Measurements from ENCODE around the gene PAK4. TPM values are rescaled to one million over a fixed set of nuclear protein-coding genes. Genes with fewer than 3 reads are reported as not detected.
A peak's percentile ranks its signal among the peaks of the same experiment; 100 is the strongest.
"Not testable (repeated sequence)": the region's sequence is repeated elsewhere in the genome, so short reads cannot be mapped to it uniquely, and the experiment has no call there.

PAK4 gene
- total RNA-seq, 2 donors from 2014 or later = 15.6 to 19.4 TPM

DNA sequence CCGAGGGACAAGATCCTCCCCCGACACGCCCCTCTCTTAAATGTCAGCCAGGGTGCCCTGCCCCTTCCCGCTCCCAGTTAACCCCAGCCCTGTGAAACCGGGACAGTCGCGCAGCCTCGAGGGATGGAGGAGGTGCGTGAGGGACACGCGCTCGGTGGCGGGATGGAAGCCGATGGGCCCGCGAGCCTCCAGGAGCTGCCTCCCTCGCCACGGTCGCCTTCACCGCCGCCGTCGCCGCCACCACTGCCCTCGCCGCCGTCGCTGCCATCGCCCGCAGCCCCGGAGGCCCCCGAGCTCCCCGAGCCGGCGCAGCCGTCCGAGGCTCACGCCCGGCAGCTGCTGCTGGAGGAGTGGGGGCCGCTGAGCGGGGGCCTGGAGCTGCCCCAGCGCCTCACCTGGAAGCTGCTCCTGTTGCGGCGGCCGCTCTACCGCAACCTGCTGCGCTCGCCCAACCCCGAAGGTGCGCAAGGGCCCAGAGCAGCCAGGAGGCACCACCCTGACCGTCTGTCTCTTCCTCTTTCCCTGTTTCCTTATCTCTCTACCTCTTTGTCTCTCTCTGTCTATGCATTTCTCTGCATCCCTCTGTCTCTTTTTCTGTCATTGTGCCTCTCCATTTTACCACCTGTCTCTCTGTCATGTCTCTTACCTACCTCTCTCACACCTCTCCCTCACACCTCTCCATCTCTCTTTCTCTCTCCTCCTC, 71.4 kb downstream of the PAK4 start, which contains the start of gene NCCRP1:
TSS of gene NCCRP1 (plus strand) at position 105 of the 703 bp plus-strand sequence. CDS start at position 124, 19 bp downstream.
- ATAC-seq = no peak
- Mint-ChIP-seq H3K9me3 (no peaks in the 10 kb centered on the region), H3K27ac (no peak within 1 kb of the TSS), H3K36me3 (peaks cover 0 to 8% of the 10 kb centered on the region in 2 donors)
- no peak for DNase-seq (ENCODE audit: low spot score in 2 of 2)

DNA sequence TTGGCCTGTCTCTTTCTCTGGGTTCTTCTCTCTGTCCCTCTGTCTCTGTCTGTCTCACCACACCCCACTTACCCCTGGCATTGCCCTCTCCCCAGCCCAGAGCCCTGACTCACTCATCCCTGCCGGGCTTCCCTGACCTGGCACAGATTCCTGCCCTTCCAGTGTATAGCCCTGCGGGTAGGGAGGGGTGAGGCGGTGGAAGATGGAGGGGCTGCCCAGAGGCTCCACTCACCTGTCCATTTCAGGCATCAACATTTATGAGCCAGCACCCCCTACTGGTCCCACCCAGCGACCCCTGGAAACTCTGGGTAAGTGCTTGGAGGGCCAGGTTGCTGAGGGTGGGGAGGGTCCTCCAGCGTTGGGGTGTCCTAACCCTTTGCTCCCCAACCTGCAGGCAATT, 72.2 kb downstream of the PAK4 start:
- H3K36me3 Mint-ChIP-seq = peaks cover 0 to 8% of the 10 kb centered on the region in 2 donors
- ATAC-seq (no peak), DNase-seq (ENCODE audit: low spot score in 2 of 2) (no peak)
- no peak overlapping the region for H3K27ac Mint-ChIP-seq
- no peaks in the 10 kb centered on the region for H3K9me3 Mint-ChIP-seq

DNA sequence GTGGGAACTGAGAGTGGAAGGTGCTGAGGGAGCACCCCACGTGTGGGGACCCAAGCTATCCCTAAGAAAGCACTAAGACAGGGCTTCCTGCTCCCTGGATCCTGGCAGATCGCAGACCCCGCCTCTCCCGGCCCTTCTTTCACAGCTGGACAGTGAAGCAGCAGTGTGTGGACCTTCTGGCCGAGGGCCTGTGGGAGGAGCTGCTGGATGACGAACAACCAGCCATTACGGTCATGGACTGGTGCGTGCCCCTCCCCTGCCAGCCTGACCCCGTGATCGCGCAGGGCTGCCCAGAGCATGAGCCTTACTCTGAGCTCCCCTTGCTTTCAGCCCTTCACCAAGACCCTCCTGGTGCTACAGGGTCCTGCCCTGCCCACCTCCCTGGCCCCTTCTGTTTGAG, 73.4 kb downstream of the PAK4 start:
- no peak overlapping the region for H3K27ac Mint-ChIP-seq
- H3K36me3 Mint-ChIP-seq = peaks cover 0 to 8% of the 10 kb centered on the region in 2 donors
- DNase-seq (ENCODE audit: low spot score in 2 of 2) (no peak), ATAC-seq (no peak)
- no peaks in the 10 kb centered on the region for H3K9me3 Mint-ChIP-seq

DNA sequence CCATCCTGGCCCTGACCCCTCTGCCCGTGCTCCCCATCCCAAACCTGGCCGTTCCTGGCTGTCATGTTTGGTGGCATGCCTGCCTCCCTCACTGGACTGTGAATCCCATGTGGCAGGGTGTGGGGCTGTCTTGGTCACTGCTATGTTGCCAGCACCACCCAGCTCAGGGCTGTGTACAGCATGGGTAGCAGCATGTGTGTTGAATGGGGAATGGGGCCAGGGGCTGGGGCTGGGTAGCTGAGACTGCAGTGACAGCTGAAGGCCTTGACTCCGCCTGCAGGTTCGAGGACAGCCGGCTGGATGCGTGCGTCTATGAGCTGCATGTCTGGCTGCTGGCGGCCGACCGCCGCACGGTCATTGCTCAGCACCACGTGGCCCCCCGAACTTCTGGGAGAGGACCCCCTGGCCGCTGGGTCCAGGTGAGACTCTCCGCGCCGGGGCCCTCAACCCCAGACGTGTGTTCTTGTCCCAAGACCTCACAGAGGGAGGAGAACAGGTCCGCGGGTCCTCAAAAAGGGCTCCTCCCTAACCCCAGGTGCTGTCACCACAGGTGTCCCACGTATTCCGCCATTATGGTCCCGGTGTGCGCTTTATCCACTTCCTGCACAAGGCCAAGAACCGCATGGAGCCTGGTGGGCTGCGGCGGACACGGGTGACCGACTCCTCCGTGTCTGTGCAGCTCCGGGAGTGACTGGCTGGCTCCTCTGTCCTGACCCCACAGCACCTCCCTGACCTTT, 74.6 kb downstream of the PAK4 start:
- no peak overlapping the region for H3K27ac Mint-ChIP-seq
- peaks cover 0 to 8% of the 10 kb centered on the region in 2 donors for H3K36me3 Mint-ChIP-seq
- ATAC-seq = no peak
- no peaks in the 10 kb centered on the region for H3K9me3 Mint-ChIP-seq
- DNase-seq (ENCODE audit: low spot score in 2 of 2) = no peak

GRCh38 chr19:39200803-39201115, 75.2 kb downstream of the PAK4 start:
- H3K27ac Mint-ChIP-seq = no peak overlapping the region
- peaks cover 0 to 8% of the 10 kb centered on the region in 2 donors for H3K36me3 Mint-ChIP-seq
- H3K9me3 Mint-ChIP-seq = no peaks in the 10 kb centered on the region
- ATAC-seq (no peak), DNase-seq (ENCODE audit: low spot score in 2 of 2) (no peak)

DNA sequence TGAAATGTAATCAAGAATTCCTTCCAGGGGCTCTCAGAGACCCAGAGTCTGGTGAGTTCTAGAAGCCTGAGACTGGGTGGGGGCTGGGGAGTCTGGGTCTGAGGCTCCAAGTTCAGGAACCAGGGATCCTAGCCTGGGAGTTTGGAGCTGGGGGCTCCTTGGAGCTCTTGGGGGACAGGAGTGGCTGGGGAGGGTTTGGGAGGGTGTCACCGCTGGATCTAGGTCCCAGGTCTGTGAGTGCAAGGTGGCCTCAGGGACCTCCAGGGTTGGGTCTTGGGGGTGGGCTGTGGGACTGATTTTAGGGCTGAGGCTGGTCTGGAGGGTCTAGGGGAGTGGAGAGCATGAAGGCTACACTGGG, 77.4 kb downstream of the PAK4 start:
- H3K9me3 Mint-ChIP-seq = no peaks in the 10 kb centered on the region
- ATAC-seq (no peak), DNase-seq (ENCODE audit: low spot score in 2 of 2) (no peak)
- H3K27ac Mint-ChIP-seq = no peak overlapping the region
- no peaks in the 10 kb centered on the region for H3K36me3 Mint-ChIP-seq

DNA sequence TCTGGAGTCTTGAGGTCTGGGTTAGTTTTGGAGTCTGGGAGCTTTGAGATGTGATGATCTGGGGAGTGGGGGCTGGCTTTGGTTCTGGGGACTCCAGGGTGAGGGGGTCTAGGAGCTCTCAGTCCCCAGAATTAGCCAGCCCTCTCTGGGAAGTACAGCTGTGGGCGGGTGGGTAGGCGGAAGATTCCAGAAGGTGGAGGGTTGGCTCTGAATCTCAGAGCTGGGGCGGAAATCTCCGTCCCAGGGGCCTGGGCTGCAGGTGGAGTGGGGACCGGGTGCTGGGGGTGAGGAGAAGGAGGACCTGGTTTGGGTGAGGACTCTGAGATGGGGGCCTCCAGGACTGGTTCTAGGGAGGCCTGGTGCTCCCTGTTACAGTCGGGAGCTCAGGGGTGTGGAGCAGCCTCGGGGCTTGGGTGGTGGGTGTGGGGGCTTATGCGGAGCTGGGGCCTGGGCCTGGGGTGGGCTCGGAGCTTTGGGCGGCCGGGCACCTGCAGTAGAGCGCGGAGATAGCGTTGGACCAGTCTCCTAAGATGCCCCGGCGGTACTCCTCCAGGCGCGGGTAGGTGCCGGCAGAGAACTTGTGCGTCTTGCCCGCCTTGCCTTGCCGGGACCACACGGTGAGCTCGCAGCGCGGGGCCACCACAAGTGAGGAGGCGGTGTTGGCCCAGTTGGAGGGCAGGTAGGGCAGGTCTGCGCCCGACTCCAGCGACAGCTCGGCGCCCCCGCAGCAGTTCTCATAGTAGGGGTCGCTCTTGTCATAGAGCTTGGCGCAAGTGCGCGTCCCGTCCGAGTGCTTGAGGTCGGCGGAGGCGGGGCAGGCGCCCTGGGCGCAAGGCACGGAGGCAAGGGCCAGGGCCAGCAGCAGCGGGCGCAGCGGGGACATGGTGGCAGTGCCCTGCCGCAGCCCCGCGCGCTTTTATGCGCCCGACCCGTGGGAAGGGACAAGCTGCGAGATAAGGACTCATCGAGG, 78.1 kb downstream of the PAK4 start, which contains the start of gene SYCN:
TSS of gene SYCN (minus strand) at position 892 of the 970 bp plus-strand sequence. CDS start at position 883, 9 bp downstream.
- H3K27ac Mint-ChIP-seq = no peak within 1 kb of the TSS
- DNase-seq (ENCODE audit: low spot score in 2 of 2) = no peak
- no peak for ATAC-seq
- no peaks in the 10 kb centered on the region for H3K9me3 Mint-ChIP-seq
- H3K36me3 Mint-ChIP-seq = no peaks in the 10 kb centered on the region

DNA sequence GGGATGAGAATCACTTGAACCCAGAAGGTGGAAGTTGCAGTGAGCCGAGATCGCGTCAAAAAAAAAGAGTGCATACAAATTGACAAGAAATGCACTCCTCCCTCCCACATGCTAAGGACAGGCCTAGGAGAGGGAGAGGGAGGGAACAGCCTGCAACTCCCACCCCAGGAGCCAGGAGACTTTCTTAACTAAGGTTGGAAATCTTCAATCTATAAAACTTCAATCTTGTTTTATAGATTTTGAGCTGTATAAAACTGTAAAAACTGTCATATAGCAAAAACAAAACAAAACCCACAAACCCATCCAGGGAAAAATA, 79.8 kb downstream of the PAK4 start:
- Mint-ChIP-seq H3K27ac (no peak overlapping the region), H3K9me3 (no peaks in the 10 kb centered on the region), H3K36me3 (no peaks in the 10 kb centered on the region)
- no peak for DNase-seq (ENCODE audit: low spot score in 2 of 2)
- no peak for ATAC-seq

- DNase-seq (ENCODE audit: low spot score in 2 of 2) = no peak
- Mint-ChIP-seq H3K27ac (no peak overlapping the region), H3K36me3 (no peaks in the 10 kb centered on the region), H3K9me3 (no peaks in the 10 kb centered on the region)
- no peak for ATAC-seq
These were observed 80.5 kb downstream of the PAK4 start for GRCh38 chr19:39206122-39206521.

DNA sequence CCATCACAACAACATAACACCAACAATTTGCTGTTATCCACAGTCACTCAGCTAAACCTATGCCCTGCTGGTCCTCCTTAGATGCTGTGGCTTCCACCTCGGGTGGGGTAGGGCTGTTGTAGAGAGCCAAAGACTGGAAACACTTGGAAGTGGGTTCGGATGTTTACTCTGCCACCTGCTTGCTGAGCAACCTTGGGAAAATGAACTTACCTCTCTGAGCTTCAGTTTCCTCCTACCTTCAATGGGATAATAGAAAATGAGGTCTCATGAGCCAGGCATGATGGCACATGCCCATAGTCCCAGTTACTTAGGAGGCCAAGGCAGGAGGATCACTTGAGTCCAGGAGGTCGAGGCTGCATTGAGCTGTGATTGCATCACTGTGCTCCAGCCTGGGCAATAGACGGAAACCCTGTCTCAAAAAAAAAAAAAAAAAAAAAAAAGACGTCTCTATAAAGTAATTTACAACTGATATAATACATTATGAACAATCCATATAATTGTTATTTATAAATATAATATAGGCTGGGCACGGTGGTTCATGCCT, 81.8 kb downstream of the PAK4 start:
- Mint-ChIP-seq H3K36me3 (no peaks in the 10 kb centered on the region), H3K9me3 (no peaks in the 10 kb centered on the region), H3K27ac (no peak overlapping the region)
- no peak for ATAC-seq
- DNase-seq (ENCODE audit: low spot score in 2 of 2) = no peak

- Mint-ChIP-seq H3K27ac (no peak overlapping the region), H3K36me3 (no peaks in the 10 kb centered on the region), H3K9me3 (no peaks in the 10 kb centered on the region)
- no peak for ATAC-seq
- no peak for DNase-seq (ENCODE audit: low spot score in 2 of 2)
These were observed 82.7 kb downstream of the PAK4 start for GRCh38 chr19:39208175-39208795.

DNA sequence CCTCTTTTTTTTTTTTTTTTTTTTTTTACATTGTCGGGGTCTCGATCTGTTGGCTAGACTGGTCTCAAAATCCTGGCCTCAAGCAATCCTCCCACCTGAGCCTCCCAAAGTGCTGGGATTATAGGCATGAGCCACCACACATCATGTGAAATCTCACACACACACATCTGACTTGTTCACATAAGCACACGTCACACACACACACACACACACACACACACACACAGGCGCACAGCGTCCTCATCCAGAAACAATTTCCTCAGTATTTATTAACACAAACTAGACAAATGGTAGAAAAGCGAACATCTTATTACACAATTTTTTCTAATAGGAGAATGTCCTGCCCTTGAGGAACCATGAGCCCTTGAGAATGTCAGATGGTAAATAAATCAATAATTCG, 83.6 kb downstream of the PAK4 start:
- DNase-seq (ENCODE audit: low spot score in 2 of 2) (no peak), ATAC-seq (no peak)
- Mint-ChIP-seq H3K36me3 (no peaks in the 10 kb centered on the region), H3K9me3 (no peaks in the 10 kb centered on the region), H3K27ac (no peak overlapping the region)

DNA sequence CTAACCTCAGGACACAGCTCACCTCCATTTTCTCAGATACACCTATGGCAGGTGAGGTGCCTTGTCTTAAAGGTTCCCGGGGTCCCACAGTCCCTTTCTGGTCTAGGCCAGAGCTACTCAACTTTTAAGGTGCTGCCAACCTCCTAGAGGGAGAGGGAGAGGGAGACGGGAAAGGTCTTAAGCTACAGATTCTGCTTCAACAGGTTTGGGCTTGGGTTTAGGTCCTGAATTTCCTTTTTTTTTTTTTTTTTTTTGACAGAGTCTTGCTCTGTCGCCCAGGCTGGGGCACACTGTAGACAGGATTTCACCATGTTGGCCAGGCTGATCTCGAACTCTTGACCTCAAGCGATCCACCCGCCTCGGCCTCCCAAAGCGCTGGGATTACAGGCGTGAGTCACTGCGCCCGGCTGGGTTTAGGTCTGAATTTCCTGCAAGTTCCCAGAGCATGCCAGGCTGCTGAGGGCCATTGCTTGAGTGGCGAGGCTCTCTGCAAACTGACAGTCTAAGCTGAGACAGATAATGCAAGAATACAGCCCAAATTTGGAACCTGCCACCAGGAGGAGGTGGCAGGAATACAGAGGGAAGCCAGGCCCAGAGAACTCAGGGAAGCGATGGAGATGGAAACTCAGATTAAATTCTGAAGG, 86.3 kb downstream of the PAK4 start:
- no peaks in the 10 kb centered on the region for H3K36me3 Mint-ChIP-seq
- ATAC-seq (peak; percentile 14 to 37), DNase-seq (ENCODE audit: low spot score in 2 of 2) (no peak)
- H3K27ac Mint-ChIP-seq = no peak overlapping the region
- H3K9me3 Mint-ChIP-seq = no peaks in the 10 kb centered on the region

GRCh38 chr19:39212375-39212742, 86.8 kb downstream of the PAK4 start:
- Mint-ChIP-seq H3K9me3 (no peaks in the 10 kb centered on the region), H3K36me3 (no peaks in the 10 kb centered on the region), H3K27ac (no peak overlapping the region)
- ATAC-seq = peak; percentile 98
- DNase-seq (ENCODE audit: low spot score in 2 of 2) = peak; percentile 64 to 75

DNA sequence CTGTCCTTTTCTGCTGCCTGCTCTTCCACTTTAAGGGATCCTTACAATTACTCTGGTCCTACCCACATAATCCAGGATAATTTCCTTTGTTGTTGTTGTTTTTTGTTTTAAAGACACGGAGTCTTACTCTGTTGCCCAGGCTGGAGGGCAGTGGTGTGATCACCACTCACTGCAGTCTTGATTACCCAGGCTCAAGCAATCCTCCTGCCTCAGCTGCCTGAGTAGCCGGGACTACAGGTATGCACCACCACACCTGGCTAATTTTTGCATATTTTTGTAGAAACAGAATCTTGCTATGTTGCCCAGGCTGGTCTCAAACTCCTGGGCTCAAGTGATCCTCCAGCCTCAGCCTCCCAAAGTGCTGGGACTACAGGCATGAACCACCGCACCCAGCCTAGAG, 89.7 kb downstream of the PAK4 start:
- not testable (repeated sequence) for H3K36me3 Mint-ChIP-seq; DNase-seq (ENCODE audit: low spot score in 2 of 2); H3K9me3 Mint-ChIP-seq; ATAC-seq
- peak overlapping the region in 1 of 2 donors; percentile 59 for H3K27ac Mint-ChIP-seq

DNA sequence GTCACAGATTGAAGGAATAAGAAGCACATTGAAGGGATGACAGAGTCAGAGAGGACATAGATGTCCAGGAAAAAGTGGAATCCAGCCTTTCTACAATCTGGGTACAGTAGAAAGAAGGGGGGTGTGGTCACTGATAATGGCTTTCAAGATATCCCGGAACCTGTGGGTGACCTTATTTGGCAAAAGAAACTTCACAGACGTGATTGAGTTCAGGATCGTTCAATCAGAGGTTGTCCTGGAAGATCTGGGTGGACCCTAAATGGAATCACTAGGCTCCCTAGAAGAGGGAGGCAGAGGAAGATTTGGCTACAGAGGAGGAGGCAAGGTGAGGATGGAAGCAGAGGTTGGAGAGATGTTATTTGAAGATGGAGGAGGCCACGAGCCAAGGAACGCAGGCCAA, 91.5 kb downstream of the PAK4 start:
- DNase-seq (ENCODE audit: low spot score in 2 of 2) = no peak
- ATAC-seq = no peak
- H3K9me3 Mint-ChIP-seq = no peaks in the 10 kb centered on the region
- H3K27ac Mint-ChIP-seq = no peak overlapping the region
- H3K36me3 Mint-ChIP-seq = no peaks in the 10 kb centered on the region
